Stomach smooth muscle (tissue), 2 donors: ENCODE measurements around the gene TOX2.

Experiments used
- H3K27ac ChIP-seq: one replicate; pipeline ENCODE4 v1.7.0; 2013; ENCODE audit warnings: mild to moderate bottlenecking, low read length, inconsistent platforms
- H3K27me3 ChIP-seq, 2 donors: one replicate each; pipeline ENCODE4 v1.7.0; 2013; ENCODE audit warnings: low read length in 2 of 2; ENCODE audit not compliant: insufficient read depth in 2 of 2, control insufficient read depth in 1 of 2
- H3K36me3 ChIP-seq, 2 donors: one replicate each; pipeline ENCODE4 v1.7.0; 2013; ENCODE audit warnings: low read length in 2 of 2; ENCODE audit not compliant: control insufficient read depth in 2 of 2, insufficient read depth in 2 of 2
- H3K4me1 ChIP-seq: one replicate; pipeline ENCODE4 v1.7.0; 2013; ENCODE audit warnings: low read length; ENCODE audit not compliant: control insufficient read depth, insufficient read depth
- H3K4me3 ChIP-seq, 2 donors: one replicate each; pipeline ENCODE4 v1.7.0; 2013; ENCODE audit warnings: low read length in 2 of 2
- H3K9ac ChIP-seq, 2 donors: one replicate each; pipeline ENCODE4 v1.7.0; 2013; ENCODE audit warnings: low read length in 2 of 2, mild to moderate bottlenecking in 1 of 2
- H3K9me3 ChIP-seq, 2 donors: one replicate each; pipeline ENCODE4 v1.7.0; 2013; ENCODE audit warnings: low read length in 2 of 2; ENCODE audit not compliant: control insufficient read depth in 2 of 2
- donor health status: healthy.
- donor health status: Pancreatic carcinoma.

The TOX2 gene

GRCh38 chr20:43959920-43960227, 45.2 kb downstream of the TOX2 start:
- Histone ChIP-seq H3K27ac (no peak overlapping the region), H3K4me3 (no peak overlapping the region), H3K27me3 (peaks cover 3 to 7% of the 10 kb centered on the region in 2 donors), H3K9ac (no peak overlapping the region), H3K9me3 (no peaks in the 10 kb centered on the region), H3K36me3 (no peaks in the 10 kb centered on the region), H3K4me1 (peaks cover 13% of the 10 kb centered on the region)

- no peaks in the 10 kb centered on the region for H3K36me3 ChIP-seq
- peaks cover 10% of the 10 kb centered on the region for H3K4me1 ChIP-seq
- H3K27ac ChIP-seq, result no peak overlapping the region
- no peak overlapping the region for H3K9ac ChIP-seq
- H3K4me3 ChIP-seq, result no peak overlapping the region
- H3K27me3 ChIP-seq, result peaks cover 3 to 7% of the 10 kb centered on the region in 2 donors
- no peaks in the 10 kb centered on the region for H3K9me3 ChIP-seq
Observed at GRCh38 chr20:43960231-43960630, 45.6 kb downstream of the TOX2 start.

GRCh38 chr20:43961116-43961515, 46.5 kb downstream of the TOX2 start:
- Histone ChIP-seq H3K27me3 (peaks cover 3 to 7% of the 10 kb centered on the region in 2 donors), H3K4me1 (peaks cover 3% of the 10 kb centered on the region), H3K4me3 (no peak overlapping the region), H3K27ac (no peak overlapping the region), H3K9ac (no peak overlapping the region), H3K36me3 (no peaks in the 10 kb centered on the region), H3K9me3 (no peaks in the 10 kb centered on the region)

- no peaks in the 10 kb centered on the region for H3K36me3 ChIP-seq
- H3K4me1 ChIP-seq, result peaks cover 3% of the 10 kb centered on the region
- H3K9ac ChIP-seq, result no peak overlapping the region
- H3K9me3 ChIP-seq, result no peaks in the 10 kb centered on the region
- no peak overlapping the region for H3K27ac ChIP-seq
- H3K4me3 ChIP-seq, result no peak overlapping the region
- peaks cover 3 to 7% of the 10 kb centered on the region in 2 donors for H3K27me3 ChIP-seq
Observed at GRCh38 chr20:43961541-43962471, 47.2 kb downstream of the TOX2 start.

GRCh38 chr20:43962530-43962929, 47.9 kb downstream of the TOX2 start:
- Histone ChIP-seq H3K4me3 (no peak overlapping the region), H3K27ac (no peak overlapping the region), H3K27me3 (peaks cover 3 to 7% of the 10 kb centered on the region in 2 donors), H3K9me3 (no peaks in the 10 kb centered on the region), H3K4me1 (peaks cover 3% of the 10 kb centered on the region), H3K9ac (no peak overlapping the region), H3K36me3 (no peaks in the 10 kb centered on the region)

- no peak overlapping the region for H3K4me3 ChIP-seq
- no peak overlapping the region for H3K9ac ChIP-seq
- H3K9me3 ChIP-seq, result no peaks in the 10 kb centered on the region
- H3K4me1 ChIP-seq, result peaks cover 3% of the 10 kb centered on the region
- H3K27me3 ChIP-seq, result peaks cover 3 to 7% of the 10 kb centered on the region in 2 donors
- no peak overlapping the region for H3K27ac ChIP-seq
- no peaks in the 10 kb centered on the region for H3K36me3 ChIP-seq
Observed at GRCh38 chr20:43963233-43963632, 48.6 kb downstream of the TOX2 start.

- Histone ChIP-seq H3K9me3 (no peaks in the 10 kb centered on the region), H3K36me3 (no peaks in the 10 kb centered on the region), H3K4me3 (no peak overlapping the region), H3K27me3 (peaks cover 3 to 7% of the 10 kb centered on the region in 2 donors), H3K9ac (no peak overlapping the region), H3K4me1 (no peaks in the 10 kb centered on the region), H3K27ac (no peak overlapping the region)
Observed at GRCh38 chr20:43963872-43964791, 49.5 kb downstream of the TOX2 start.

- H3K9ac ChIP-seq, result no peak overlapping the region
- H3K4me3 ChIP-seq, result no peak overlapping the region
- H3K9me3 ChIP-seq, result no peaks in the 10 kb centered on the region
- no peaks in the 10 kb centered on the region for H3K36me3 ChIP-seq
- H3K27me3 ChIP-seq, result peaks cover 0 to 4% of the 10 kb centered on the region in 2 donors
- H3K27ac ChIP-seq, result no peak overlapping the region
- no peaks in the 10 kb centered on the region for H3K4me1 ChIP-seq
Observed at GRCh38 chr20:43968341-43969000, 53.8 kb downstream of the TOX2 start.

GRCh38 chr20:43969028-43969447, 54.4 kb downstream of the TOX2 start:
- H3K9ac ChIP-seq, result no peak overlapping the region
- H3K27ac ChIP-seq, result no peak overlapping the region
- H3K9me3 ChIP-seq, result no peaks in the 10 kb centered on the region
- H3K27me3 ChIP-seq, result peaks cover 0 to 3% of the 10 kb centered on the region in 2 donors
- no peak overlapping the region for H3K4me3 ChIP-seq
- no peaks in the 10 kb centered on the region for H3K4me1 ChIP-seq
- H3K36me3 ChIP-seq, result no peaks in the 10 kb centered on the region

GRCh38 chr20:43969501-43970182, 55.0 kb downstream of the TOX2 start:
- H3K27ac ChIP-seq, result no peak overlapping the region
- no peak overlapping the region for H3K4me3 ChIP-seq
- no peak overlapping the region for H3K9ac ChIP-seq

More at GRCh38 chr20:43969501-43970182, 55.0 kb downstream of the TOX2 start:
- peaks cover 0 to 3% of the 10 kb centered on the region in 2 donors for H3K27me3 ChIP-seq
- H3K36me3 ChIP-seq, result no peaks in the 10 kb centered on the region
- no peaks in the 10 kb centered on the region for H3K9me3 ChIP-seq
- no peaks in the 10 kb centered on the region for H3K4me1 ChIP-seq
